Gastroesophageal sphincter (tissue), 3 donors: Measurements from ENCODE around the gene PDLIM4.

Experiments
- CTCF ChIP-seq, 4 experiments: fragments of 200-600 bp in 2 of 4; fragments of 450-650 bp in 2 of 4; sonication (generic) in 1 of 4; IDR thresholded peaks; one replicate each; pipeline ENCODE4 v1.5.1; 2017 to 2019; ENCODE audit warnings: antibody characterized with exemption in 4 of 4, mild to moderate bottlenecking in 2 of 4, moderate library complexity in 2 of 4
- POLR2A ChIP-seq, 2 donors: fragments of 450-650 bp; IDR thresholded peaks; one replicate each; pipeline ENCODE4 v1.6.1; 2017; ENCODE audit warnings: antibody characterized with exemption in 2 of 2, mild to moderate bottlenecking in 2 of 2, moderate library complexity in 1 of 2
- POLR2AphosphoS5 ChIP-seq: sonication (generic); formaldehyde crosslinking; IDR thresholded peaks from one replicate; pipeline ENCODE4 v1.6.1; 2017; ENCODE audit warnings: antibody characterized with exemption

- no peak for TF ChIP-seq POLR2A (IDR thresholded peaks at IDR 0.05)
- TF ChIP-seq POLR2AphosphoS5, result no peak
- no peak for TF ChIP-seq CTCF (IDR thresholded peaks at IDR 0.05)
Observed at GRCh38 chr5:132300577-132301343, 43.3 kb downstream of the PDLIM4 start.
